ENCODE results near the gene LIN7B. TPM values are rescaled to one million over a fixed set of nuclear protein-coding genes. Genes with fewer than 3 reads are reported as not detected.

LIN7B gene
- total RNA-seq, 1 donor from 2014 or later: 2.5 TPM

DNA sequence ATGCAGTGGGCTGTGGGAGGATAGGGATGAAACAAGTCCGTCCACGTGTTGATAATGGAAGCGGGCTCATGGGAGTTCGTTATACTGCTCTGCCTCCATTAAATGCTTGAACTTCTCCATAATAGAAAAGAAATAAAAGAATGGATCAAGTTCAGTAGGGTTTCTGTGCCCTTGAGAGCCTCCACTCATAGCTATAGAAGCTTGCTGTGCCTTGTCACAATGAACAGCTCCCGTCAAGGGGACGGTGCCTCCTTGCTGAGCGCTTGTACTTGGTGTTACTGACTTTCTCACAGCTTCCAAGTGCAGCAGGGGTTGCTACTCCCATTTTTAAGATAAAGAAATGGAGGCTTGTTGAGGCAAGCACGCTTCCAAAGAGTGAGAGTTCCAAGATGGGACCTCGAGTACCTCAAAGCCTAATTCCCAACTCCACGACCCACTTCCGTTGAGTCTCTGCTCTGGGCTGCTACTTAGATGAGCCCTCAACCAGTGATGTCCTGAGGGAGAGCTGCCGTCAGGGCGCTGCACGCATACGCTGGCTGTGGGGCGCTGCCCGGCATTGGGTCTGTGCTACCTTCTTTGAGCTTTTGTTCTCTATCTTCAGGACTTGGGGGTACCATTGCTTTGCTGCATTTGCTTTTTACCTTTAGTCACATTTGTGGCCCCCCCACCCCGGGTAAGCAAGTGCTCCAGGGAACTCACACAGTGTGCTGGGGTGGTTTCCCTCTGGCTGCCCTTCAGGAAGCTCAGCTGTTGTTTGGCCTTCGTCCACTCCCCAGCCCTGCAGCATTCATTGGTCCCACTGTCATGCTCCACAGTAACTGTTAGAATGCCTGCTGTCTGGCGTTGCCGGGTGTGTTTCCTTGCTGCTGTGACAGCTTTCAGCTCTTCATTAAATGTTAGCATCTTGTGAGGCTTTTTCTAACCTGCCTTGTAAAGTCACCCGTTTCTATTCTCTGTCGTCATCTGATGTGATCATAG lies 19.4 kb upstream of the LIN7B start:
- no peak for DNase-seq (ENCODE audit: low read depth)

- DNase-seq (ENCODE audit: low read depth): peak; percentile 61
These were observed 16.5 kb upstream of the LIN7B start for GRCh38 chr19:49097453-49098288.

- DNase-seq (ENCODE audit: low read depth): no peak
These were observed 15.4 kb upstream of the LIN7B start for GRCh38 chr19:49098795-49099194.

DNA sequence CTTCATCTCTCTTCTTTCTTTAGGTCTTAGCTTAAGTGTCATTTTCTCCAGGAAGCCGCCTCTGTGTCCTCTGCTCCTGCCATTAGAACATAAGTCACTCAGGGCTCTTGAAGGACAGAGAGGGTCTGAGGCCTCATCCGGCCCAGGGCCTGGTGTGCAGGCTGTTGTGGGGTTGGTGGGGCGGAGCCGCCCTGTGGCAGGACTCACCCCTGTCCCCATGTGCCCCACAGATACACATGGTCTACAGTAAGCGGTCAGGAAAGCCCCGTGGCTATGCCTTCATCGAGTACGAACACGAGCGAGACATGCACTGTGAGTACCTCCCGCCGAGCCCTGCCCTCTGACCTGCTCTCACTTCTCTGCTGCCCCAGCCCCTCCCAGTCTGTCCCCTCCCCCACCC lies 13.0 kb upstream of the LIN7B start:
- no peak for DNase-seq (ENCODE audit: low read depth)

- no peak for DNase-seq (ENCODE audit: low read depth)
These were observed 11.9 kb upstream of the LIN7B start for GRCh38 chr19:49102303-49102702.

DNA sequence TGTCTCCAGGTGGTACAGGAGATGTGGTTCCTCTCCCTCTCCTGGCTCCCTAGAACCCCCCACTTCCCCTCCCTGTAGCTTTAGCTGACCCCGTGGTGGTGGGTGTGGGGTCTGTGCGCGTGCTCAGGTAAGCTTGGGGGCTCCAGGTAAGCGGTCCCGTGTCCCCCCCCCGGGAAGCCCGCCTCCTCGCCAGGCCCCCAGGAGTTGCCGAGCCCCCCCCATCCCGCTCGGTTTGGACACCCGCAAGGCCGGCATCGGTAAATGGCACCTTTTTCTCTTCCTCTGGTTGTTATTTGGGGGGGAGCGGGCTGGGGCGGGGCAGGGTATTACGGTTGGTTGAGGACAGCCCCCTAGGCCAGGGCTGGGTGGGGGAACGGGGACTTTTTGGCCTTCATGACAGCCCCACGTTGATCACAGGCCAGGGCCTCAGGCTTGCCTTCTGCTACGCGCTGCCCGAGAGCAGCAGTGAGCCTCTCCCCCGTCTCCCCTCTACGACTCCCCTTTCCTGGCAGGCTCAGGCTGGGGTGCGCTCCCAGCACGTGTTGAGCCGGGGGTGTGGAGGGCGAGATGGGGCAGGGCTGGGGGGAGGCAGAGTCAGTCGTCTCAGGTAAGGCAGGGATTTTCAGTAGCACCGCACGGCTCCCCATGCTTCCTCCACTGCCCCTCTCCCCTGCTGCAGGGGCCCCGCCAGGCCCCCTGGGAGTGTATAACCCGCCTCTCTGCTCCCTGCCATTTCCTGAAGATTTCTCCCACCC lies 10.7 kb upstream of the LIN7B start:
- DNase-seq (ENCODE audit: low read depth): no peak

GRCh38 chr19:49104229-49104864 lies 9.8 kb upstream of the LIN7B start:
- no peak for DNase-seq (ENCODE audit: low read depth)

- peak; percentile 25 for DNase-seq (ENCODE audit: low read depth)
These were observed 7.5 kb upstream of the LIN7B start for GRCh38 chr19:49106648-49107135.

DNA sequence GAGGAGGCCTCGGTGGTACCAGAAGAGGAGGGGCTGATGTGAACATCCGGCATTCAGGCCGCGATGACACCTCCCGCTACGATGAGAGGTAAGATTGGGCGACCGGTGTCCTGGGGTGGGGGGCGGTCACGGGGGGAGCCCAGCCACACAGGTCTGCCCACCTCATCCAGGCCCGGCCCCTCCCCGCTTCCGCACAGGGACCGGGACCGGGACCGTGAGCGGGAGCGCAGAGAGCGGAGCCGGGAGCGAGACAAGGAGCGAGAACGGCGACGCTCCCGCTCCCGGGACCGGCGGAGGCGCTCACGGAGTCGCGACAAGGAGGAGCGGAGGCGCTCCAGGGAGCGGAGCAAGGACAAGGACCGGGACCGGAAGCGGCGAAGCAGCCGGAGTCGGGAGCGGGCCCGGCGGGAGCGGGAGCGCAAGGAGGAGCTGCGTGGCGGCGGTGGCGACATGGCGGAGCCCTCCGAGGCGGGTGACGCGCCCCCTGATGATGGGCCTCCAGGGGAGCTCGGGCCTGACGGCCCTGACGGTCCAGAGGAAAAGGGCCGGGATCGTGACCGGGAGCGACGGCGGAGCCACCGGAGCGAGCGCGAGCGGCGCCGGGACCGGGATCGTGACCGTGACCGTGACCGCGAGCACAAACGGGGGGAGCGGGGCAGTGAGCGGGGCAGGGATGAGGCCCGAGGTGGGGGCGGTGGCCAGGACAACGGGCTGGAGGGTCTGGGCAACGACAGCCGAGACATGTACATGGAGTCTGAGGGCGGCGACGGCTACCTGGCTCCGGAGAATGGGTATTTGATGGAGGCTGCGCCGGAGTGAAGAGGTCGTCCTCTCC lies 6.3 kb upstream of the LIN7B start:
- DNase-seq (ENCODE audit: low read depth): no peak

DNA sequence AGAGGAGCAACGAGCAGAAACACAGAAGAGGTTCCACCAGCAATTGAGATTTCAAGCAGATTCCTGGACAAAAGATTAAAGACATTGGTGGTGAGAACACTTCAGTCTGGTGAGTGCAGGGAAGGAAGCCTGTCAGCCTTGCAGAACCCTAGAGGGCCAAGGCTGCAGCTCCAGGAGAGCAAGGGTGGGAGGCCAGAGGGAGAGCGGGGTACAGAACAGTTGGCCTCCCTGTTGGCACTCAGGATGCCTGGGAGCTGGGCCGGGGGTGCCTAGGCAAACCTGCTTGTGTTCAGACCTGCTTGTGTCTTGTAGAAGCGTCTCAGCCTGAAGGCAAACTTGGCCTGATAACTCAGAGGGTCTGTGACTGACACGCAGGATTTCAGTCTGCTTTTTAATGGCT lies 5.1 kb upstream of the LIN7B start:
- no peak for DNase-seq (ENCODE audit: low read depth)

- no peak for DNase-seq (ENCODE audit: low read depth)
These were observed 4.5 kb upstream of the LIN7B start for GRCh38 chr19:49109569-49110233.

GRCh38 chr19:49110567-49110966 lies 3.6 kb upstream of the LIN7B start:
- no peak for DNase-seq (ENCODE audit: low read depth)

- DNase-seq (ENCODE audit: low read depth): no peak
These were observed 2.8 kb upstream of the LIN7B start for GRCh38 chr19:49111218-49111998.

DNA sequence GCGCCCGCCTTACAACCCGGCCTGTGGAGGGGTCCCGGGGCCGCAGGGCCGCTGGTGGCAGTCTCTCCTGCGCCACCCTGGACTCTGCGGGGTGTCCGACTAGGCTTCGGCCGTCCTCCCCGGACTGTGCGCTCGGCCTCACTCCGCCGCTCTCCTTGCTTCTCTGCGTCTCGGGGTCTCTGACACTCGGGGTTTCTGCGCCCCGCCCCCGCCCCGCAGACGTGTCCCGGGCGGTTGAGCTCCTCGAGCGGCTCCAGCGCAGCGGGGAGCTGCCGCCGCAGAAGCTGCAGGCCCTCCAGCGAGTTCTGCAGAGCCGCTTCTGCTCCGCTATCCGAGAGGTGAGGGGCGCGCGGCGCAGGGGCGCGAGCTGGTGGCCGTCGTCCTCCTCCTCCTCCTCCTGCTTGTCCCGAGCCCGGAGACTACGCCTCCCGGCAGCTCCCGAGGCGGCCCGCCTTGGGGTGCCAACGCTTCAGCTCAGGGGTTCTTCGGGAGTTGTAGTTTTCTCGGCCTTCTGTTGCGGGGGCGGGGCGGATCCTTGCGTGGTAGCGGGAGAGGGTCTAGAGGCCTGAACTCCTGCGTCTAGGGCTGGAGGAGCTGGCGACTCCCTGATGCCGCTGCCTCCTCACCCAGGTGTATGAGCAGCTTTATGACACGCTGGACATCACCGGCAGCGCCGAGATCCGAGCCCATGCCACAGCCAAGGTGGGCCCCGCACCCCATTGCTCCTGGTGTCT lies 627 bp downstream of the LIN7B start:
- no peak for DNase-seq (ENCODE audit: low read depth)

GRCh38 chr19:49116544-49116943 lies 2.4 kb downstream of the LIN7B start:
- no peak for DNase-seq (ENCODE audit: low read depth)

GRCh38 chr19:49117677-49118564 lies 3.8 kb downstream of the LIN7B start:
- DNase-seq (ENCODE audit: low read depth): no peak

Measured in renal cortical epithelial cell (primary cell).